SU-DHL-6 (cell line): ENCODE data around the gene ERBB4.

Experiments
- H2AFZ ChIP-seq: fragments of 200-600 bp; sonication (generic); 2 replicates; pipeline ENCODE4 v1.6.1; 2014; ENCODE audit warnings: low read depth, mild to moderate bottlenecking, moderate library complexity, mixed read lengths, antibody characterized with exemption, low read length; ENCODE audit not compliant: severe bottlenecking
- H3F3A ChIP-seq: fragments of 200-600 bp; shearing (Covaris generic); 2 replicates; pipeline ENCODE4 v1.6.0; 2016; ENCODE audit warnings: antibody characterized with exemption, mild to moderate bottlenecking; ENCODE audit not compliant: insufficient read depth
- H3K27ac ChIP-seq: fragments of 200-600 bp; sonication (generic); 2 replicates; pipeline ENCODE4 v1.5.1; 2016; ENCODE audit warnings: low read depth, mild to moderate bottlenecking, low read length, moderate library complexity, mixed read lengths
- H3K27me3 ChIP-seq: fragments of 200-600 bp; sonication (generic), shearing (Covaris generic); 2 replicates; pipeline ENCODE4 v1.6.0; 2014; ENCODE audit warnings: mild to moderate bottlenecking, low read length
- H3K36me3 ChIP-seq: fragments of 200-600 bp; sonication (generic); 2 replicates; pipeline ENCODE4 v1.6.1; 2014; ENCODE audit warnings: mild to moderate bottlenecking, low read length, mixed read lengths
- H3K4me2 ChIP-seq: fragments of 300-600, 200-600 bp; shearing (Covaris generic), sonication (generic); 2 replicates; pipeline ENCODE4 v1.6.0; 2014; ENCODE audit warnings: low read length, low read depth, mild to moderate bottlenecking; ENCODE audit not compliant: poor library complexity, severe bottlenecking
- H3K4me3 ChIP-seq: fragments of 200-600 bp; sonication (generic); 2 replicates; pipeline ENCODE4 v1.5.1; 2014; ENCODE audit warnings: antibody characterized with exemption, low read length, mild to moderate bottlenecking, mixed read lengths; ENCODE audit not compliant: insufficient read depth, poor library complexity, severe bottlenecking
- H3K79me2 ChIP-seq: fragments of 200-600 bp; sonication (generic); 2 replicates; pipeline ENCODE4 v1.6.1; 2014; ENCODE audit warnings: mild to moderate bottlenecking, low read length, moderate library complexity; ENCODE audit not compliant: insufficient read depth
- H3K9ac ChIP-seq: fragments of 200-600 bp; sonication (generic); 2 replicates; pipeline ENCODE4 v1.7.0; 2014; ENCODE audit warnings: mild to moderate bottlenecking, low read length
- H3K9me2 ChIP-seq: fragments of 200-600 bp; sonication (generic); replicated peaks from 2 replicates; pipeline ENCODE4 v1.6.1; 2014; ENCODE audit warnings: low read length; ENCODE audit not compliant: insufficient read depth
- H3K9me3 ChIP-seq: fragments of 200-600 bp; sonication (generic); 2 replicates; pipeline ENCODE4 v1.6.1; 2014; ENCODE audit warnings: low read length, mixed read lengths; ENCODE audit not compliant: insufficient read depth
- H4K20me1 ChIP-seq: fragments of 200-600 bp; sonication (generic); 2 replicates; pipeline ENCODE4 v1.6.1; 2014; ENCODE audit warnings: low read depth, mild to moderate bottlenecking, antibody characterized with exemption, low read length, moderate library complexity, mixed read lengths
- EZH2phosphoT487 ChIP-seq: fragments of 200-600 bp; sonication (generic), shearing (Covaris generic); conservative IDR thresholded peaks from 2 replicates; pipeline ENCODE4 v1.6.1; 2018; ENCODE audit warnings: mild to moderate bottlenecking, antibody characterized with exemption, low read length, moderate library complexity, mixed read lengths
- TF ChIP-seq, protein P1 (sequence below): fragments of 200-600 bp; sonication (generic); IDR thresholded peaks from one replicate; pipeline ENCODE4 v1.5.1; 2017; ENCODE audit warnings: antibody characterized with exemption, mild to moderate bottlenecking, low read length, moderate library complexity; ENCODE audit not compliant: insufficient read depth, poor library complexity, severe bottlenecking

ERBB4 gene

DNA sequence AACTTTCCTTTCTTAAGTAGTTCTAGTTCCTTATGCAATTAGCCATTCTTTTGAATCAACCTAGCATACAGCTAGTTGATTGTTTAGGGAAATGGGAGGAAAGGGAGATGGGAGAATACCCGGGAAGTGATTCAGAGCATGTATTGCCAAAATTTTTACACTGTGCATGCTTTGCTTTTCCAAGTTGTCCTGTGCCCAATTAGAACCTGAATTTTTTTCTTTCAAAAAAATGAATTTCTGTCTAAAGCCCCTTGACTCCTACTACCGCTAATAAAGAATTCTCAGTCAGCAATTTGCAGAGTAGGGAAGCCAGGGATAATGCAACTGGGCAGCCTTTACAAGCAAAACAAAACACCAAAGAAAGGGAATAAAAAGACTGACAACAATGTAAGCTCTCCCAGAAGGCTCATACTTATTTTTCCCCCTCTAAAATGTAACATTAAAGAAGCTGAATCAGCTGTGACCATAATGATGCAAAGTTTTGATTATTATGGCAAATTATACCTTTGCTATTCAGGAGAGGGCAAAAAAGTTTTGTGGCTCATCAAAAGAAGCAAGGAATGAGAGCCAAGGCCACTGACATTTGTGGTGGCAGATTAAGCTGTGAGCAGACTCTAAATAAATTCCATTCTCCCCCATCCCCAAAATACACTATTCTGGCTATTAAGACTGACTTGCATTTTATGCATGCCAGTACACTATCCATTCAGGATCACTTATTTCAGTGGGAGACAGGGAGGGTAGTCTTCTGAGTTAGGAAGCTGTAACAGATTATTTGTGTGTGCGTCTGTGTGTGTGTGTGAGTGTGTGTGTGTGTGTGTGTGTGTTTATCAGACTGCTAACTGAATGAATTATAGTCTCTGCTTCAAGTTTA is 174.3 kb downstream of the ERBB4 start:
- TF ChIP-seq, protein P1, sequence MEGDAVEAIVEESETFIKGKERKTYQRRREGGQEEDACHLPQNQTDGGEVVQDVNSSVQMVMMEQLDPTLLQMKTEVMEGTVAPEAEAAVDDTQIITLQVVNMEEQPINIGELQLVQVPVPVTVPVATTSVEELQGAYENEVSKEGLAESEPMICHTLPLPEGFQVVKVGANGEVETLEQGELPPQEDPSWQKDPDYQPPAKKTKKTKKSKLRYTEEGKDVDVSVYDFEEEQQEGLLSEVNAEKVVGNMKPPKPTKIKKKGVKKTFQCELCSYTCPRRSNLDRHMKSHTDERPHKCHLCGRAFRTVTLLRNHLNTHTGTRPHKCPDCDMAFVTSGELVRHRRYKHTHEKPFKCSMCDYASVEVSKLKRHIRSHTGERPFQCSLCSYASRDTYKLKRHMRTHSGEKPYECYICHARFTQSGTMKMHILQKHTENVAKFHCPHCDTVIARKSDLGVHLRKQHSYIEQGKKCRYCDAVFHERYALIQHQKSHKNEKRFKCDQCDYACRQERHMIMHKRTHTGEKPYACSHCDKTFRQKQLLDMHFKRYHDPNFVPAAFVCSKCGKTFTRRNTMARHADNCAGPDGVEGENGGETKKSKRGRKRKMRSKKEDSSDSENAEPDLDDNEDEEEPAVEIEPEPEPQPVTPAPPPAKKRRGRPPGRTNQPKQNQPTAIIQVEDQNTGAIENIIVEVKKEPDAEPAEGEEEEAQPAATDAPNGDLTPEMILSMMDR, result no peak
- no peak for TF ChIP-seq EZH2phosphoT487
- Histone ChIP-seq H2AFZ (no peak overlapping the region), H3K36me3 (no peaks in the 10 kb centered on the region), H3K9me3 (no peaks in the 10 kb centered on the region), H4K20me1 (0 out of 2 replicates have a peak, but pooled peaks cover 3% of the 10 kb centered on the region), H3K9ac (no peak overlapping the region), H3F3A (no peaks in the 10 kb centered on the region), H3K27me3 (no peaks in the 10 kb centered on the region), H3K79me2 (no peaks in the 10 kb centered on the region), H3K4me3 (no peak overlapping the region), H3K9me2 (no peaks in the 10 kb centered on the region), H3K4me2 (no peak overlapping the region), H3K27ac (no peak overlapping the region)

DNA sequence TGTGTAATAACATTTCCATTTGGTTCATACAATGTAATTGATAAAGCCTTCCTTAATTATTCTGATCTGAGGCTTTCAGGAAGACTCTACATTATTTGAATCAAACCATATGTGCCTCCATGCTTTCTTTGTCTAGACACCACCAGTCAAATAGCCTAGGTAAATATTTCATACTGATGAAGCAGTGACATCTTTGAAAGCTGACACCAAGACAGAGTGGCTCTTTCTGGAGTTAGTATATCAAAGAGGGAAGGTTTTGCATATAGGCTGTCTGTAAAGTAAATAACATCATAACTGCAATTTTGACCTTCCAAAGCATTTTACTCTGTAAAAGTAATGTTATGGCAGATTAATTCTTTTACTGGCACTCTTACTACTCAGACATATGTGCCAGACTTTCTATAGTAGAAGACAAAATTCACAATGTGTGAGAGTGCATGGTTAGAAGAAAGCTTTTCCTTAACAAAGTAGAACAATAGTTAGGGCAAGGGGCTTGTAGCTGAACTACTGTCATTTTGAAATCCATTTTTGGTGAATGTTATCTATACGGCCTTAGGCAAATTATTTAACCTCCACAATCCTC is 177.3 kb downstream of the ERBB4 start:
- Histone ChIP-seq H3K27me3 (no peaks in the 10 kb centered on the region), H2AFZ (no peak overlapping the region), H3K9ac (no peak overlapping the region), H3K9me3 (no peaks in the 10 kb centered on the region), H3K9me2 (no peaks in the 10 kb centered on the region), H3K79me2 (no peaks in the 10 kb centered on the region), H4K20me1 (0 out of 2 replicates have a peak, but pooled peaks cover 2% of the 10 kb centered on the region), H3F3A (no peaks in the 10 kb centered on the region), H3K27ac (no peak overlapping the region), H3K36me3 (no peaks in the 10 kb centered on the region), H3K4me3 (no peak overlapping the region), H3K4me2 (no peak overlapping the region)
- no peak for TF ChIP-seq EZH2phosphoT487
- TF ChIP-seq, protein P1, result no peak

DNA sequence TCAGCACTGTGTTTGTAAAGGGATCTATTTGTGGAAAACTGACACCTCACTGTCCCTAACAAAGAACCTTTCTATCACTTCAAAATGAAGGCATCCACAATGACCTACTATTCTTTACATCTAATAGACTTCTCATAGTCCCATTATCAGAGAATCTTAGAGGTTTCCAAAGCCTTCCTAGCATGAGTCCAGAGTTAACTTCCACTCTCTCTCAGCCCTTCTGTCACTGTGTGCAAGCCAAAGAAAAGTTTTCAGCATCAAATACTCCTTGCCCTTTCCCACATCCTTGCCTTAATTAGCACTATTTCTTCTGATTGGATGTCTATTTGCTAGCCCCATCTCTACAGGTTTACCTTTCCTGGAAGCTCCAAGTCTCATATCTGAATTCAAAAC is 178.5 kb downstream of the ERBB4 start:
- H4K20me1 ChIP-seq, result no peaks in the 10 kb centered on the region
- no peaks in the 10 kb centered on the region for H3K27me3 ChIP-seq
- H3K27ac ChIP-seq, result no peak overlapping the region
- H3F3A ChIP-seq, result no peaks in the 10 kb centered on the region
- H3K36me3 ChIP-seq, result no peaks in the 10 kb centered on the region
- TF ChIP-seq, protein P1, result no peak
- no peak for TF ChIP-seq EZH2phosphoT487
- H3K9me3 ChIP-seq, result no peaks in the 10 kb centered on the region
- H3K4me3 ChIP-seq, result no peak overlapping the region
- no peak overlapping the region for H3K9ac ChIP-seq
- no peaks in the 10 kb centered on the region for H3K79me2 ChIP-seq
- H3K9me2 ChIP-seq, result no peaks in the 10 kb centered on the region
- H3K4me2 ChIP-seq, result no peak overlapping the region
- no peak overlapping the region for H2AFZ ChIP-seq
